VCaP (cell line): ENCODE data around the gene ADGRE1.

Experiments
- H3K27ac ChIP-seq: fragments of 450-650 bp; 2 replicates; pipeline ENCODE4 v1.5.1; 2017
- TF ChIP-seq, protein P1 (sequence below): fragments of 450-650 bp; conservative IDR thresholded peaks from 2 replicates; pipeline ENCODE4 v1.5.1; 2017; ENCODE audit warnings: mild to moderate bottlenecking, moderate library complexity

The ADGRE1 gene

DNA sequence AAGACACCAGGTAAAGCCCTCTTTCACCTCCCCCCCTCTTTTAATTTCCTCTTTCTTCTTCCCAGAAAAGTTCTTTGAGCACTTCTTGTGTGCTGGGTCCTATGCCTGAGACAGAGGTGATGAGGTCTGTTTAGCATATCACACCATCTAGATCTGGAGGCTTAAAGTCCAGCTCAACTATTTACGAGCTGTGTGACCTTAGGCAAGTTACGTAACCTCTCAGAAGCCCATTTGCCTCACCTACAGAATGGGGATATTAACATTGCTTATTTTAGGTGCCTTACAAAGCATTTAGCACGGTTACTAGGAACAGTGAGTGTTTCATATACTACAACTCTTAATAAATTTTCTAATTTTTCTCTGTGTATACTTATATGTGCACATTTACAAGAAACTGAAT is 47.7 kb downstream of the ADGRE1 start:
- TF ChIP-seq, protein P1, sequence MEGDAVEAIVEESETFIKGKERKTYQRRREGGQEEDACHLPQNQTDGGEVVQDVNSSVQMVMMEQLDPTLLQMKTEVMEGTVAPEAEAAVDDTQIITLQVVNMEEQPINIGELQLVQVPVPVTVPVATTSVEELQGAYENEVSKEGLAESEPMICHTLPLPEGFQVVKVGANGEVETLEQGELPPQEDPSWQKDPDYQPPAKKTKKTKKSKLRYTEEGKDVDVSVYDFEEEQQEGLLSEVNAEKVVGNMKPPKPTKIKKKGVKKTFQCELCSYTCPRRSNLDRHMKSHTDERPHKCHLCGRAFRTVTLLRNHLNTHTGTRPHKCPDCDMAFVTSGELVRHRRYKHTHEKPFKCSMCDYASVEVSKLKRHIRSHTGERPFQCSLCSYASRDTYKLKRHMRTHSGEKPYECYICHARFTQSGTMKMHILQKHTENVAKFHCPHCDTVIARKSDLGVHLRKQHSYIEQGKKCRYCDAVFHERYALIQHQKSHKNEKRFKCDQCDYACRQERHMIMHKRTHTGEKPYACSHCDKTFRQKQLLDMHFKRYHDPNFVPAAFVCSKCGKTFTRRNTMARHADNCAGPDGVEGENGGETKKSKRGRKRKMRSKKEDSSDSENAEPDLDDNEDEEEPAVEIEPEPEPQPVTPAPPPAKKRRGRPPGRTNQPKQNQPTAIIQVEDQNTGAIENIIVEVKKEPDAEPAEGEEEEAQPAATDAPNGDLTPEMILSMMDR, result no peak
- H3K27ac ChIP-seq, result no peak overlapping the region

DNA sequence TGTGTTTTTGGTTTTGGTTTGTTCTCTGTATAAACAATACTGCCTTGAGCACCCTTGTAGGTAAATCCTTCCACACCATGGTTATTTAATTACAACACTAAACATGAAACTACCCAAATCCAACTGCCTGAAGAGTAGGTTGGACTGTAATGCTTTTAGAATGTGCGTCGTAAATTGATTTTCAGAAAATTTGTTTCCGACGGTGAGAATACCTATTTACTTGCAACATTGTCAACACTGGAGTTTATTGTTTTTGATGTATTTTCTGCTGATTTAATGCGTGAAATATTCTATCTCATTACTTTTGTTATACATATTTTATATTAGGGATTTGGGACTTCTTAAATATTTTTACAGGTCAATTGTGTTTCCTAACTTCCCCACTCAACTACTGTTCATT is 48.2 kb downstream of the ADGRE1 start:
- TF ChIP-seq, protein P1, result no peak
- no peak overlapping the region for H3K27ac ChIP-seq

DNA sequence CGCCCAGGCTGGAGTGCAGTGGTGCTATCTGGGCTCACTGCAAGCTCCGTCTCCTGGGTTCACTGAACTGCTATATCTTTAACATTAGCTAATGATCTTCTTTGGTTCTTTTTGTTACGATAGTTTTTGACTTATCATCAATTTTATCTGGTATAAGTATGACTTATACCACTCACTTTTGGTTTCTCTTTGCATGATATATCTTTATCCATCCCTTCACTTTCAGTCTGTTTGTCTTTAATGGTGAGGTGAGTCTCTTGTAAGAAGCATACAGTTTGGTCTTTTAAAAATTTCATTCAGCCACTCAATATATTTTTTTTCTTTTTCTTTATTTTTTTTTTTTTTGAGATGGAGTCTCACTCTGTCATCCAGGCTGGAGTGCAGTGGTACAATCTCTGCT is 58.4 kb downstream of the ADGRE1 start:
- TF ChIP-seq, protein P1, result no peak
- no peak overlapping the region for H3K27ac ChIP-seq

DNA sequence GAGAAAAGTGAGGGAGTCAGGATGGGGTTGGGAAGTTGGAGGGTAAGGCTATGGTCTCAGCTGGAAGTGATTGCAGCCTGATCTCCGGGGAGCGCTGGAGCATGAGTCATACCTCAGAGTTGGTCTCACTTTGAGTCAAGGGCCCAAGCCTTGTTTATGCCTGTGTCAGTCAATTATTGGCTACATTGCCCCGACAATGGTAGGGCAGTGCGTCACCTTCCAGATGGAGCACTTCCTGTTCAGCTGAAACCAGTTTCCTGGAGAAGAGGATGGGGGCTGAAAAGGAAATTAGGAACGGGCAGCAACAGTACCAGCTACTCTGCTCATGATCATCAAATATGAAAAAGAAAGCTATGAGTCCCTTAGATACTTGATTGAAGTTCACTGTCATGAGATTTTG is 60.4 kb downstream of the ADGRE1 start:
- no peak overlapping the region for H3K27ac ChIP-seq
- TF ChIP-seq, protein P1, result no peak

DNA sequence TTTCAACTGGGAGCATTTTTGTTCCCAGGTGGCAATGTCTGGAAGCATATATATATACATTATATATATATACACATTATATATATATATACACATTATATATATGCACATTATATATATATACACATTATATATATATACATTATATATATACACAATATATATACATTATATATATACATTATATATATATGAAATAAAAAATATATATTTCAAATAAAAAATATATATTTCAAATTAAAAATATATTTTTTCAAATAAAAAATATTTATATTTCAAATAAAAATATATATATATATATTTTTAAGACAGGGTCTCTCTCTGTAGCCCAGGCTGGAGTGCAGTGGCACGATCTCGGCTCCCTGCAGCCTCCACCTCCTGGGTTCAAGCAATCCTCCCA is 61.5 kb downstream of the ADGRE1 start:
- H3K27ac ChIP-seq, result no peak overlapping the region
- TF ChIP-seq, protein P1, result no peak

DNA sequence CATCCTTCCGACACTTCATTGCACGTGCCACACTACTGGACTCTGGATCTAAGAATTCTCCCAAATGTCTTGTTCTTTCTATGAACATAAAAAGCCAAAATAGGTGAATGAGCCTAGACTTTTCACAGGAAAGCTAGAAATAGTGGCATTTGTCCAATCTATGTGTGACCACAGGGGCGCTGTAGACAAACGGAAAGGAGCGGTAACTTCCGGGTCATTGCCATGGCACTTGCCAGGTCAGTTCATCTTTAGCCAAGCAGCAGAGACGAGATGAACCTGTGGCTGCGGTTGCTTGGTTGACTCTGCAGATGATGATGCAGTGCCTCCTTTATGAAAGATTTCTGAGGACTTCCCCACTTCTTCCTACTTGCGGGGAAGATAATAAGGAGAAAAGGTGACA is 65.6 kb downstream of the ADGRE1 start:
- no peak overlapping the region for H3K27ac ChIP-seq
- TF ChIP-seq, protein P1, result no peak

DNA sequence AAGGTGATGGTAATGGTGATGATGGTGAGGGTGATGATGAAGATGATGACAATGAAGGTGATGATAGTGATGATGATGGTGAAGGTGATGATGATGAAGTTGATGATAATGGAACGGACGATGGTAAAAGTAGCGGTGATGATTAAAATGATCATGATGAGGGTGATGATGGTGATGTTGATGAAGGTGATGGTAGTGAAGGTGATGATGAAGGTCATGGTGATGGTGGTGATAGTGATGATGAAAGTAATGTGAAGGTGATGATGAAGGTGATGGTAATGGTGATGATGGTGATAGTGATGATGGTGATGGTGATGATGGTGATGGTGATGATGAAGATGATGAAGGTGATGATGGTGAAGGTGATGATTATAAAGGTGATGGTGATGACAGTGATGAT is 67.7 kb downstream of the ADGRE1 start:
- TF ChIP-seq, protein P1, result no peak
- H3K27ac ChIP-seq, result no peak overlapping the region

DNA sequence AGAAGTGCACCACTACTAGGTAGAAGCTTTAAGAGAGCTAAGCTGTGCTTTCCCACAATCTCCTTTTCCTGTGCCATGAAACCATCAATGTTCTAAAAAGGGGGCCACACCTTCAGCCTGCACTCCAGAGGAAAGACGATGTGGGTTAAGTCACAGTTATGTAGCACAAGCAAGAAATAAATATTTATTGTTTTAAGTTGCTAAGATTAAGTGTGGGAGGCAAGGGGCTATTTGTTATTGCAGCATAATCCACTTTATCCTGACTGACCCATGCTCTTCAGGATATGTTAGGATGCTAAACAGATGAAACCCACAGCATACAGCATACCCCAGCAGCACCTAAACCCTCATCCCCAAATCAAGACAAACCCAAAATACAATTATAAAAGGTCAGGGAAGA is 69.2 kb downstream of the ADGRE1 start:
- no peak overlapping the region for H3K27ac ChIP-seq
- TF ChIP-seq, protein P1, result no peak
